GF-D8 (cell line): ENCODE data around the gene ADGRA1.
"Not testable (repeated sequence)": the region's sequence is repeated elsewhere in the genome, so short reads cannot be mapped to it uniquely, and the experiment has no call there.

ENCODE experiments used
- DNase-seq: peaks from one replicate; lab custom pipeline; 2025; lab: John Stamatoyannopoulos, UW

The ADGRA1 gene

DNA sequence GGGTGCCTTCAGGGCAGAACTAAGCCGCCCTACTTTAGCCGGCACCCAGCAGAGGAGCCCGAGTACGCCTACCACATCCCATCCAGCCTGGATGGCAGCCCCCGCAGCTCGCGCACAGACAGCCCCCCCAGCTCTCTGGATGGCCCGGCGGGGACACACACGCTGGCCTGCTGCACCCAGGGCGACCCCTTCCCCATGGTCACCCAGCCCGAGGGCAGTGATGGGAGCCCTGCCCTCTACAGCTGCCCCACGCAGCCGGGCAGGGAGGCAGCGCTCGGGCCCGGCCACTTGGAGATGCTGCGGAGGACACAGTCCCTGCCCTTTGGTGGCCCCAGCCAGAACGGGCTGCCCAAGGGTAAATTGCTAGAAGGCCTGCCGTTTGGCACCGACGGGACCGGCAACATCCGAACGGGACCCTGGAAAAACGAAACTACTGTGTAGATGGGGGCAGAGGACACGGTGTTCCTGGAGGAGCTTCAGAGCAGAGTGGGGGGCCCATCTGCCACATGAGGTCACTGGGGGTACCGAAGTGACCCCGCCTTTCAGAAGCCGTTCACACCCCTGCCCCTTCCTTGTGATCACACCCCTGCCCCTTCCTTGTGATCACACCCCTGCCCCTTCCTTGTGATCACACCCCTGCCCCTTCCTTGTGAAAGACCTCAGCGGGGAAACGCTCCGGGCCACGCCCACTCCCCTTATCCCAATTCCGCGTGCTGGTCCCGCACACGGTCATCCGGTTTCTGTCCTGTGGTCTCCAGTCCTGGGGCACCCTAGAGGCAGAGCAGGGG, 41.5 kb downstream of the ADGRA1 start:
- no peak for DNase-seq

DNA sequence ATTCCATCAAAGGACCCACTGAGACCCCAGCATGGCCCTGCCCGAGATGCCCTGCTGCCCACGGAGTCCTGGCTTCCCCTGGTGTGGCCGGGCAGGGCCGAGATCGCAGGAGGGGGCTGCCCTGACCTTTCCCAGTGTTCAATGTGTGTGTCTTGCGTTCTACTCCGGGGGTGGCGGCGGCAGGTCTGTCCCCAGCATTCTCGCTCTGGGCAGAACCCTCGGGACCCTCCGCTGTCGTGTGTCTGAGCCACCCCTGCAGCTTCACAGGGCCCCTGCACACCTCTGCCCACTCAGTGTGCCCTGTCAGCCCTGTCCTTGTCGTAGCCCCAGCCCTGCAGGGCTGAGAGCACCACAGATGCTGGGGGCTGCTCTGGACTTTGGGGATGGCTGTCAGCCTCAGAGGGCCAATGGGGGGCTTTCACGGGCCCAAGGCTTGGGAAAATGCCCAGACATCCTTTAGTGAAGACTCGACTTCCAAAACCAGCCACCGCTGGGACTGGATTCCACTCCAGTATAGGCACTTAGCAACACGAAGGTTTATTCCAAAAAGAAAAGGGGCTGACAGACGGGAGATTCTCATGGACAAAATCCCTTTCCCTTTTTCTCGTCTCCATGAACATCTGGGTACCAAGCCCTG, 42.3 kb downstream of the ADGRA1 start:
- no peak for DNase-seq

DNA sequence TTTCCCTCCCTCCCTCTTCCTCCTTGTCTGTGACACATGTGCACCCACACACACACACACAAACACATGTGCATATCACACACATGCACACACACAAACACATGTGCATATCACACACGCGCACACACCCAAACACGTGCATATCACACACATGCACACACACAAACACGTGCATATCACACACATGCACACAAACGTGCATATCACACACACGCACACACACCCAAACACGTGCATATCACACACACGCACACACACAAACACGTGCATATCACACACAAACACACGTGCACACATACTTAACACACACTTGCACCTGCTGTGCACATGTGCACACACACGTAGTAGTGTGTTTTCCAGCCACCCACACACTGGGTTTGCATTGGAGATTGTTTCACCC, 42.9 kb downstream of the ADGRA1 start:
- no peak for DNase-seq

DNA sequence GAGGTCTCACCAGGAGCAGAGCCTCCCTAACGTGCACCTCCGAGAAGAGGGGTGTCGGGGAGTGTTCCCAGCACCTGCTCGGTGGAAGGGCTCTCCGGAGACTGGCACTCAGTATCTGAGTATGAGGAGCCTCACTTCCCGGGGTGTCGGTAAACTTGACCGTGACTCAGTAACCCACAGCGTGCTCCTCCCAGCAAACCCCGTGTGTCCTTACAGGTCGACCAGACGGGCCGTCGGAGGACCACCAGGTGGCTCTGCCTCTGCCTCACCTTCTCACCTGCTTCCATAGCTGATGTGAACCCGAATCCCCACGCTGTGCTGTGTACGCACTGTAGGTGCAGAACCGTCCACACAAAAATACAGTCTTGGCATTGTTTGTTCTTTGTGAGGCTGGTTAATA, 43.3 kb downstream of the ADGRA1 start:
- no peak for DNase-seq

GRCh38 chr10:133131734-133132472, 44.2 kb downstream of the ADGRA1 start:
- no peak for DNase-seq

- DNase-seq = no peak
Observed at GRCh38 chr10:133132473-133133291, 45.0 kb downstream of the ADGRA1 start.

DNA sequence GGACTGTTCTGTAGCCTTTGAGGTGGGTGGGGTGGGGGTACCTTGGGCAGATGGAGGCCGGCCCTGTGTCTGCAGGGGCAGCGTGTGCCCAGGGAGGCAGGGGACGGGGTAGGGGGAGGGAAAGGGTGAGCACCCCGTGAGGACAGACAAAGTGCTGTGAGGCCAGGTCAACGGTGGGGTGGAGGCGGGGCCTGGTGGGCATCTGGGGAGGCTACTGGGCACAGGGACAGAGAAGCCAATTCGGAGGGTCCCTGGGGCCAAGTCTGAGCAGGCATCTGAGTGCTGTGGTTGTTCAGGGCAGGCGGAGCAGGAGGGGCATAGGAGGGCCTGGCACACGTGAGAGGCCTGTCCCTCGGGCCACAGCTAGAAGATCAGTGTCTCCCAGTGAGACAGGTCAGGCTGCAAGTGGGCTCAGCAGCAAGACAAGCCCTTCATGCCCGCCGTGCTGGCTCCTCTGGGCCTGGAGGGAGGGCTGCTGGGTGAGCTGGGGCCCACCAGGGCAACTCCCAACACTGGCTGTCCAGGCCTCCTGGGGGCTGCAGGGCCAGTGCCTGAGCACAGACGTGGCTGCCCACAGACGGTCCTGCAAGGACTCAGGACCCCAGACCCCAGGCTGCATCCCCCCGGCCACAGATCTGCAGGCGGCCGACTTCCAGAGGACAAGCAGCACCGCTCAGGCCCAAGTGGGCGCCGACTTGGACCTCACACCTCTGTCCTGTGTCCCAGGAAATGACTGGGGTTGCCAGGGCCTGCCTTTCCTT, 45.9 kb downstream of the ADGRA1 start:
- no peak for DNase-seq

DNA sequence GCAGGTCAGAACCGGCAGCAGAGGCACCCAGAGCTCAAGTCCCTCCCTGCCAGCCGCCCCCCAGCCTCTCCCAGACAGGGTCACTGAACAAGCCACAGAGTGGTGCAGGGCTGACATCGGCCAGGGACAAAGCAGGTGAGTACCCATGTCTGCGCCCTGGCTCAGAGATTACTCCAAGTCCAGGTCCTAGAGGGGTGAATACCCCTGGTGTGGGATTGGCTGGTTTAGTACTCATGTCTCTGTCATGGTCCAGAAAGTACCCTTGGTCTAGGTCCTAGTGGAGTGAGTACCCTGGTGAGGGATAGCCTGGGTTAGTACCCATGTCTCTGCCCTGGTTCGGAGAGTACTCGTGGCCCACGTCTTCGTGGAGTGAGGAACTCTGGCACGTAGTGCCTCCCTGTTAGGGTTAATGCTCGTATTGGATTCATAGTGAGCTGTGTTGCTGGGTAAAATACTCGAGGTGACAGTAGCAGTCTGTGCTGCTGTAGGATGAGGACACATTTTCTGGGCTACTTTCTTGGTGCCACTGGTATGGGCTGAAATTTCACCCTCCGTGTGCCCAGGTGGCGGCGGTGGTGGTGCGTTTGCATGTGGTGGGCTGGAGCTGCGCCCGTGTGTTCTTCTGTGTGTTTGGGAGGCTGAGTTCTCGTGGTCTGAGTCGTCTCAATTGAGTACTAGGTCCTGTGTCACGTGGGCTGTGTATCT, 46.8 kb downstream of the ADGRA1 start:
- no peak for DNase-seq

DNA sequence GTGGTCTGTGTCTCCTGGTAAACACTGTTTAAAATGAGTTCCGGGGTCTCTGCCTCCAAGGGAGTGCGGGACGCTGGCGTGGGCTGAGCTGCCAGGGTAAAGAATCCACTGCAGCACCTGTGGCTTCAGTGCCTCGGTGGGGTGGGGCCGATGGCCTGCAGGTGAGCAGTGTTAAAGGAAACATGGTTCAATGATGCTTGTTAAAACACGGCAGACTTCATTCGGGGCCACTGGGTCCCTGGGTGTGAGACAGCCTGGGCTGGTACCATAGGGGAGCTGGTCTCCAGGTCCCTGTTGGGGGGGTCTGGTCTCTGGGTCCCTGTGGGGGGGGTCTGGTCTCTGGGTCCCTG, 47.4 kb downstream of the ADGRA1 start:
- DNase-seq = no peak

- DNase-seq = not testable (repeated sequence)
Observed at GRCh38 chr10:133137486-133138145, 49.9 kb downstream of the ADGRA1 start.

GRCh38 chr10:133139551-133140065, 51.9 kb downstream of the ADGRA1 start:
- no peak for DNase-seq

- no peak for DNase-seq
Observed at GRCh38 chr10:133140417-133141143, 52.9 kb downstream of the ADGRA1 start.

- no peak for DNase-seq
Observed at GRCh38 chr10:133141144-133141957, 53.6 kb downstream of the ADGRA1 start.

DNA sequence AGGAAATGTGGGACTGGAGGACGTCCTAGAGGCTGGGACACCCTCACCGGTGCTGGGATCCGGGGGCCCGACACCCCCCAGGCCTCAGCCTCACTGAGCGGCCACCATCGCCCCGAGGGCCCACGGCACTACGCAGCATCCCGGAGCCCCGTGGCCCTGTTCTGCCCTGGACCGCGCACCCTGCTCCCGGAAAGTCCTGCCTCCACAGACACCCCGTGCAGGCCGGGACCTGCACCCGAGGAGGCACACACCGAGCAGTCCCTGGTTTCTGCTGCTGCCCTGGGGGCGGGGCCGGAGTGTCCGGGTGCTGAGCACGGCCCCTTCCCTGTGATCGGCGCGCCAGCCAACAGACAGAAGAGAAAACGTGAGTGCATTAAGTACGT, 54.2 kb downstream of the ADGRA1 start:
- DNase-seq = no peak

GRCh38 chr10:133142523-133143199, 54.9 kb downstream of the ADGRA1 start:
- no peak for DNase-seq

DNA sequence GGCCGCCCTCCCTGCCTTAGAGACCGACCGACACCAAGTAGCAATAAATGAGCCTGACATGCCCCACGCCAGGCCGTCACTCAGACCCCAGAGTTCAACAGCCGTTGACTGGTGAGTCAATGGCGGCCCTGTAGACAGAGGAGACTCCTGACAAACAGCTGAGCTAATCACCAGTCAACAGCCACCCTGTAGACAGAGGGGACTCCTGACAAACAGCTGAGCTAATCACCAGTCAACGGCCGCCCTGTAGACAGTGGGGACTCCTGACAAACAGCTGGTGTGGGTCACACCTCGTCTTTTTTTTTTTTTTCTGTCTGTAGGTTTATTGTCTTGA, 55.4 kb downstream of the ADGRA1 start:
- no peak for DNase-seq

DNA sequence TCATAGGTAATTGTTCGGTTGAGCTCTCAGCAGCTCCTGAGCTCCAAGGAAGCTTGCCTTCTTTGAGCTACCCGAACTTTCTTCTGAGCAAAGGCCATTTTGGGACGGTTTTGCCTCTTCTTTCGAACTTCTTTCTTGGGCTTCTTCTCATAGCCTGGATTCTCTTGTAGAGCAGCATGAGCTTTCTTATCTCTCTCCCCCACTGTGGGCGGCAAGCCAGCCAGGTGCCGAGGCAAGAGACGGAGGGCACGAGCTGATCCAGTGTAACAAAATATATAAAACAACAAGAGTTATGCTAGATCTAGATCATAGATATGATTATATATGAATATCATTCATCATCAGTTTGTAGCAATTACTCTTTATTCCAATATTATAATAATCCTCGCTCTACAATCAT, 55.8 kb downstream of the ADGRA1 start:
- no peak for DNase-seq

- DNase-seq = no peak
Observed at GRCh38 chr10:133144771-133145170, 57.0 kb downstream of the ADGRA1 start.
